HTR-8/SVneo (cell line): ENCODE measurements around the gene EXOC3L4.

Experiments
- DNase-seq: peaks from one replicate; pipeline ENCODE4 v3.0.0; 2011; ENCODE audit warnings: low spot score, mixed read lengths; ENCODE audit not compliant: insufficient read length
- FAIRE-seq: peaks from 2 replicates; lab custom pipeline; 2011; peaks lifted over from hg19 to GRCh38; lab: Jason Lieb, UNC

Gene EXOC3L4

DNA sequence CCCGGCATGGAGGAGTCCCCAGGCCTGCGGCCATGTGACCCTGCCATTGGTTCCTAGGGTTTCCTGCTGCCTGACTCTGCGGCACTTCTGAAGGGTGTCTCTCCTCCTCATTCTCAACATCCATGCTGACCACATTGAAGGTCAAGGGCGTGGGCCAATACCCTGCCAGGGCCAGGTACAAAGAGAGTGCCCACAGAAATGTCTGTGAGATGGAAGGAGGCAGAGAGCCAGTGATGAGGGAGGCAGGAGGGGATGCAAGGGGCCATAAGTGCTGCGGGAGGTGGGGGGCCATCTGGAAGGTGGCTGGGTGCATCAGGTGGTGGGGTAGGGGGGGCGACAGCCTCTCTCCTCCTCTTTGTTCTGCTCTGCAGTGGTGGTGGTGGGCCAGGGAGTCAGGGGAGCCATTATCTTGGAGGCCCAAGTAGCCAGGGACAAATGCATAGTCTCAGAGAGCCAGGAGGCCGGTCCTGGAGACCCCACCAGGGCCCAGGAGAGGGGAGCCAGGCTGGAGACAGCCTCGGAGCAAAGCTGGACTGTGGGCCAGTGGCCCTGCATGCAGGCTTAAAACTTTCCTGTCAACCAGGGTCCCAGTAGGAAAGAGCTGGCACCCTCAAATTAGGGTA lies 24.2 kb upstream of the EXOC3L4 start:
- no peak for DNase-seq

DNA sequence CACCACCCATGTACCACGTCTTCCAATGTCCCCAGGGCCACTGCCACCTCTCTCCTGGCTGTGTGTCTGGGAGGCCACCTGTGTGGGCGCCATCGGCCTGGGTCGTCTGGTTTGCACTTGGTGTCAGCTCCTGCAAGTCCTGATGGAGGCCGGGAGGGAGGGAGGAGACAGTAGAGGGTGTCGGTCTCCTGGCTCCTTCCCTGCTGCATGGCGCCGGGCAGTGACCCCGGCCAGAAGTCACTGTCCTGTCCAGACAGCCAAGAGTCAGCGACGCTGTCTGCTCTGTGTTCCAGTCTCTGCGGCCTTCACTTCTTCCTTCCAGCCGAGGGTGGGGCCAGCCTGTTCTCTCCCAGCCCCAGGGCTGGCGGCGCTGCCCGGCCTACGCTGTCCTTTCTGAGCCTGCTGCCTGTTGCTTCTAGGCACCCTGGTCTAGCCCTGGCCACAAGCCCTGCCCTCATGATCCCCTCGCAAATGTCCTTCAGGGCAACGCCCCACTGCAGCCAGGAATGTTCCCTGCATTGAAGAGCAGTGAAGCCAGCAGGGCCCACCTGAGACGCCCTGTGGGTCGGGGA lies 23.5 kb upstream of the EXOC3L4 start:
- DNase-seq, result no peak
- FAIRE-seq, result no peak

More for the DNA sequence above, 24.2 kb upstream of the EXOC3L4 start:
- FAIRE-seq, result no peak

- FAIRE-seq (no peak), DNase-seq (no peak)
Observed at GRCh38 chr14:103071544-103072251, 22.8 kb upstream of the EXOC3L4 start.

- FAIRE-seq (no peak), DNase-seq (no peak)
Observed at GRCh38 chr14:103072595-103073366, 21.7 kb upstream of the EXOC3L4 start.

GRCh38 chr14:103073367-103073875 lies 21.1 kb upstream of the EXOC3L4 start:
- FAIRE-seq, result no peak
- no peak for DNase-seq

GRCh38 chr14:103073876-103074728 lies 20.4 kb upstream of the EXOC3L4 start:
- DNase-seq (no peak), FAIRE-seq (no peak)

DNA sequence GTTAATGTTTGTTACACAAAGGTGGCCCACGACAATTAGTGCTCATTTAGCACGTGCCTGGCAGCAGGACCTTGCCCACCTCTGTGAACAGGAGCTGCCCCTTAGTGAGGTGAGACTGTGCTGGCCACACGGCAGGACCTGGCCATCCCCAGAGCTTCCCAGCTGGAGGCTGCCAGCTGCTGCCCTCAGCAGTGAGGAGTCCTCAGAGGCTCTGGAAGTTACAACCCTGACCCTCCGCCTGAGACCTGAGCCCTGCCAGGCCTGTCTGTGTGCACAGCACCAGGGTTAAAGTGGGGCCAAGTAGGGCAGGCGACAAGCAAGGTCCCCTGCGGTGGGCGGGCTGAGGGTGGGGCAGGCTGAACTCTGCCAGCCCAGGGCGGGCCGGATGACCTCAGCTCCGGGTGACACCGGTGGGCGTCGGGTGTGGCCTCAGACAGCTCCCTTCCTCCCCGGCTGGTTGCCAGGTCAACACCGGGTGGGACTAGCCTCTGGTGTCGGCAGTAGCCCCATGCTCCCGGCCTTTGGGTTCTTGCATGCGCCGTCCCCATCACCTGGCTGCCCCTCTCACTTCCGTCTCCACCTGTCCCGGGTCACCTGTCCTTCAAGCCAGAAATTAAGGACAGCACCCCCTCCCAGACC lies 19.7 kb upstream of the EXOC3L4 start:
- DNase-seq (peak; percentile 18), FAIRE-seq (peak; percentile 49)

- FAIRE-seq (peak; percentile 23), DNase-seq (peak; percentile 83)
Observed at GRCh38 chr14:103078420-103078749, 16.1 kb upstream of the EXOC3L4 start.

DNA sequence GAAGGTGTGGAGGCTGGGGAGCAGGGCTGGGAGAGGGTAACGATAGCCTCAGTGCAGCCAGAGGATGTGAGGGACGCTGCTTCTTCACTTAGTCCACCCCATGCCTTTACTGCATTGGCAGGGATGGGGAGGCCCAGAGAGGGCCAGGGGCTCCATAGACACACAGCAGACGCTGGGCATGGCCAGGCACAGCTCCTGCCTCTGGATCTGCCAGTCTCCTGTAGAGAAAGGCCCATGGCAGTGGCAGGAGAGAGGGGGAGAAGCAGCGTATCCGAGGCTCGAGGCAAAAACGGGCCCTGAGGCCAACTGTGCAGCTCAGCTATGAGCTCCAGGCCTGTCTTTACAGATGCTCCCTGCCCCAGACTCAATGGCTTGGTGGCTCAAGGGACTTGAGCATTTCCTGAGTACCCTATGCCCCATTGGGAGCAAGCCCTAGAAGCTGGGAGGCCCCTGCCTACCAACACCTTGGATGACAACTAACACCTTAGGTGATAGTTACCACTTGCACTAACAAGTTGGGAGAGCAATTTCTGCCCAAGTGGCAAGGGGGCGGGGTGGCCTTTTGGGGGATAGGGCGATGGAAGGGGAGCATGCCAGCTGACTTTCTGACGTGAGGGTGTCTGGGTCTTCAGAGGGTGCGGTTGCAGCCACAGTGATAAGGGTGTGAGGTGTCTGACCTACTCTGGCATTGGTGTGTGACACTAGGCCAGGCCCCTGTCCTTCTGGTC lies 15.5 kb upstream of the EXOC3L4 start:
- FAIRE-seq (no peak), DNase-seq (no peak)

GRCh38 chr14:103081951-103082350 lies 12.6 kb upstream of the EXOC3L4 start:
- FAIRE-seq (peak; percentile 40), DNase-seq (no peak)

GRCh38 chr14:103084021-103084919 lies 10.3 kb upstream of the EXOC3L4 start, which contains the start of gene LBHD2:
Gene LBHD2 (plus strand): TSS chr14:103084210. CDS start chr14:103086013, 1,803 bp downstream.
- DNase-seq (no peak), FAIRE-seq (no peak)

DNA sequence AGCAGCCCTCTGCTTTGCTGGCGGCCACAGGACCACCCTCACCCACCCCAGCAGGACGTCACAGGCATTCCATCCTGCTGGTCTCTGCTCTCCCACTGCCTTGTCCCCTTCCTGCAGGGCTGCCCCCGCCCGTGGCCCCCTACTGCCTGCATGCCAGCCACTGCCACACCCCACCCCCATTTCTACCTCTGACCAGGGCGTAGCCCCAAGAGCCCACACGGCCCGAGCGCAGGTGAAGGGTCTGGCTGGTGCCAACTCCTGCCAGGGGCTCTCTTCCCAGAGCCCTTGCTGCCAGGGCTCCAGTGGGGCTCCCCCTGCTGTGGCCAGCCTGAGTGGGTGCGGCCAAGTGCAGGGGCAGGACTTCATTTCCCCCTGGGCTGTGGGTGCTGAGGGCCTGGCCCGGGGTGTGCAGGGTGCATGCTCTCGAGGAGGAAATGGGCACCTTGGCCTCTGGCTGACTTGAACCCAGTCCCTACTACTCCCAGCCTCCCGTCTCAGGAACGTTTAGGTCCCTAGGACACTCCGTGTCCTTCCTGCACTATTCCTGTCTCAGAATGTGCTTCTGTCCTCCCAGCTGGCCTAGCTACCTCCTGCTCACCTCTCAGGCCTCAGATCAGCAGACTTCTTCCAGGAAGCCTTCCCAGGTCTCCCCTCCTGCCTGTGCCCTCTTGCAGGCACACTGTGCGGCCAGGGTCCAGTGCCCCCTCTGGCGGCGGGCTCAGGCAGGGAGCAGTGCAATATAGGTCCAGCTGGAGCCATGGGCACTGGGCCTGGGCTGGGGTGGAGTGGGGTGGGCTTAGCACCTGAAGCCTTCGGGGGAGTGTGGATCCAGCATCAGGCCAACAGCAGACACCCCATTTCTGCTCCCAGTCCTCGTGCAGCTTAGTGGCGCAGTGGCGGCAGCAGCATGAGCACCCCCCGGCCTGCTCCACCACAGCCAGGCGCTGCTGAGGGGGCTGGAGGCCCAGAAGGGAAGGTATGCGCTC lies 9.1 kb upstream of the EXOC3L4 start:
- no peak for DNase-seq
- FAIRE-seq, result no peak

- no peak for DNase-seq
- FAIRE-seq, result no peak
Observed at GRCh38 chr14:103086771-103087342, 7.7 kb upstream of the EXOC3L4 start.

DNA sequence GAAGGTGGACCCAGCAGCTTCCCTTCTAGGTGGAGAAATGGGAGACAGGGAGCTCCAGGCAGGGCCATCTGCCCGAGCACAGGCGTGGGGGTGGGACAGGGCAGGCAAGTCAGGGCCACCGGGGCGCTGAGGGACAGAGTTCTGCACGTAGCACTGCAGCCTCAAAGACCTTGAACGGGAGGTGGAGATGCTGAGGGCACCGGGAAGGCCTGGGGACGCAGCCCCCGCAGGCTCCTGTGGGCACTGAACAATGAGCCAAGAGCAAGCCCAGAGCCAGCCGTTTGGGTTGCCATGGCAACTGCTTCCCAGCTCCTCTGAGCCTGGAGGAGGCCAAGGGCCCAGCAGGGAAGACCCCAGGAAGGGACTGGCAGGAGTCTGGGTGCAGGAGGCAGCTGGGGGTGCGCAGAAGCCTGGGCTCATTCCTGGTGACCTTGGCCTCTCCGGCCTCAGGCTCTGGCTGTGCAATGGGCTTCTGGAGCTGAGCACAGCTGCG lies 7.1 kb upstream of the EXOC3L4 start:
- FAIRE-seq (no peak), DNase-seq (no peak)

- FAIRE-seq (no peak), DNase-seq (no peak)
Observed at GRCh38 chr14:103088921-103089320, 5.6 kb upstream of the EXOC3L4 start.
